NCI-H460 (cell line): ENCODE measurements around the gene MTA3. TPM values are rescaled to one million over a fixed set of nuclear protein-coding genes. Genes with fewer than 3 reads are reported as not detected.
A peak's percentile ranks its signal among the peaks of the same experiment; 100 is the strongest.

ENCODE experiments used
- DNase-seq: peaks from one replicate; pipeline ENCODE4 v3.0.0-alpha.2; 2016; ENCODE audit warnings: low read depth; ENCODE audit errors: extremely low read depth
- total RNA-seq: library from RNA; depleted of rRNA; stranded (reverse); fragments of >200 nt; shearing (Covaris generic); gene quantifications from 2 replicates; pipeline ENCODE4 v1.2.3, GENCODE V29; 2014

MTA3 gene
- total RNA-seq, 1 experiment from 2014 or later: 28.5 TPM

DNA sequence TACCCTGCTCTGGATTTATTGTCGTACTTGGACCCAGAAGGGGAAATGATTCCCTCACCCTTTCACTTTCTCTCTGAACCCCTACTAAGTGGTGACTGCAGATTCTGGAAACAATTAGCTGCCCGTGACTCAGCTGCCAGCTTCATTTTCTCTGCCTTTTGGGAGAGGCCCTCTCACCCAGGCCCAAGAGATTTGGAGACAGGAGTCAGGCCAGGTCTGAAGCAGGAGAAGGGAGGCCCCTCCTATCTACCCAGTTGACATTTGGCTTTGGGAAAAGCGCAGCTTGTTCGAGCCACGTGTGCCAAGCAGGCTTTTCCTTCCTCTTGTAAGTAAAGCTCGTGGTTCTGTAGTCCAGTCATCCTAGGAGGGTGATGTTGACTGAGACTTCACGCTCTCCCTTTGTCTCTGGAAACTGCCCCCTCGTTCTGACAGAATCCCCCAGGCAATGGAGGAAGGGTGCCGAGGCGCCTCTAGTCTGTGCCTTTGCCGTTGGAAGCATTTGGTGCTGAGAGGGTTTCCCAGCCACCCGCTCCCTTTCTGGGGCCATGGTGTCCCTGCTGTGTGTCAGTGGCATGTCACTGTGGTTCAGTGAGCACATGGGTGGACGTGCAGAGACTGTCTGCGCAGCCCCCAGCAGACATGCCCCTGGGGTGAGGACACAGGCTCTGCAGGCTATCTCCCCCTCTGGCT is 186.9 kb downstream of the MTA3 start:
- no peak for DNase-seq

DNA sequence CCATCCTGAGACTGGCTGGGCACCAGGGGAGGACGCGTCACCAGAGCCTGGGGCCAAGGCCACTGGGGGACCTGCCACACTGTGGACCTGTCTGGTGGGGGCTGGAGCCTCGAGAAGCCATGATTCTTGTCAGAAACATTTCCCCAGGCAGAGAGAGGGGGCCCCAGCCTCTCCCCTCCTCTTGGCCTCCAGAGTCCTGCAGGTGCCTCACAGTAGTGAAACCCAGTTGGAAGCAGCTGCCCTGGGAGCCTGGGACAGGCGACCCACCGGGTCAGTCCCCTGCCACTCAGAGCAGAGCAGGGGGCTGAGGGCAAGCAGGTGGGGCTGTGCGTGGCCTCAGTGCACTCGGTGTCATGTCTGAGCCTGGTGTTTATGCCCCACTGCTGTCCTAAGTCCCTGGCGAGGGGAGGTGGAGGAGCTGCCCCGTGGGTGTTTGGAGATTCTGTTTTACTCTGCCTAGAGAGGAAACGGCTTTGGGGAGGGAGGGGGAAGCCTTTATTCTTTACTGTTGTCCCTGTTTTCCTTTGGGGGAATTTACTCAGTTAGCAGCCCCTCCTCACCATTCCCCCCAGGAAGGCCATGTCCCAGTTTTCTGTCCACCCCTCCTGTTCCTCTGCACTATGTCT is 187.8 kb downstream of the MTA3 start:
- no peak for DNase-seq

DNA sequence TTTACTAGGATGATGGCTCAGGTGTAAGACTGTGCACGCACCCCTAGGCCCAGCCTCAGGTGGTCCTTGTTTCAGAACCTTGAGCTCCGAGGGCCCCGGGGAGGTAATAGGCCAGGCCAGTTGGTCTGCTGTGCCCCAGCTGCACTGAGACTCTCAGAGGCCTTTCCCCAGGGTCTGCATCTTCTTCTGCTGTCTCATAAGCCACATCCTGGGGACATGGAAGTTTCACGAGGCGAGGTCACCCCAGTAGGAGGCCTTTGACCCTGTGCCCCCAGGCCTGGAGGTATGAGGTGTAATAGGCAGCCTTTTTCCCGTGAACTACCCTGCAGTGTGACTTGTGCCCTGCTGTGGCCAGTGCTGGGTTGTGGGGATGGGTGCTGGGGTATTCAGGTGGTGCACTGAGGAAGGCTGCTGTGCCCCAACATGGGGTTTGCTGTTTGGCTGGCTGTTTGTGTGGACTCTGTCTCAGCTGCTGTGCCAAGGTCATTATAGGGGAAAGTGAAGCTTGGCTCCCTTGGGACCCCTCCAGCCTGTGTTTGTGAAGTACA is 188.6 kb downstream of the MTA3 start:
- no peak for DNase-seq

DNA sequence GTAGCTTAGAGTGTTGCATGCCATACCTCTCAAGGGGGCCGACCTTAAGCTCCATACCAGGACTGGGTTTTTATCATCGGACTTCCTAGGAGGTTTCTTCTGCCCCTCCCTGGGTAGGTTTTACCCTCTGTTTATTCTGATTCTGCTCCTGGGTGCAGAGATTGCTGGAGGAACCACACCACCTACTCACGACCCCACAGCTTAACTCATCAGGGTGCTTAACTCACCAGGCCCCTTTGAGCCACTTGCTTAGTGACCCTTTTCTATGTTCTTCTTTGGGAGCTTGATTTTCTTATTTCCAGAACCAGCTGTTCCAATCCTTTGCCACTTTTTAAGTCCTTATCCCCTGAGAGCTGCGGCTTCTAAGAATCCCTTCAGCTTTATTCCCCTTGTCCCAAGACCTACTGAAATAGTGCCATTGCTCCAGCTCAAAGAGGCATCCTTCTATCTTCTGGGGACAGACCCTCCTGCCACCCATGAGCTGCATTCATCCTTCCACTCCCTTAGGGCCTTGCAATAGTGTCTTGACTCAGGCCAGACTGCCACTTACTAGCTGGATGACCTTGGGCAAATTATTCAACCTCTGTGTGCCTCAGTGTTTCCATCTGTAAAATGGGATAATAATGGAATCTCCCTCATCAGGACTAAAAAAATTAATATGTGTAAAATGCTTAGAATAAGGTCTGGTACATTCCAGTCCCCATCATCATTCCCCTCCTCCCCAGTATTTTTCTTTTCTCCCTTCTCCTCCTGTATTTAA is 189.7 kb downstream of the MTA3 start:
- no peak for DNase-seq

DNA sequence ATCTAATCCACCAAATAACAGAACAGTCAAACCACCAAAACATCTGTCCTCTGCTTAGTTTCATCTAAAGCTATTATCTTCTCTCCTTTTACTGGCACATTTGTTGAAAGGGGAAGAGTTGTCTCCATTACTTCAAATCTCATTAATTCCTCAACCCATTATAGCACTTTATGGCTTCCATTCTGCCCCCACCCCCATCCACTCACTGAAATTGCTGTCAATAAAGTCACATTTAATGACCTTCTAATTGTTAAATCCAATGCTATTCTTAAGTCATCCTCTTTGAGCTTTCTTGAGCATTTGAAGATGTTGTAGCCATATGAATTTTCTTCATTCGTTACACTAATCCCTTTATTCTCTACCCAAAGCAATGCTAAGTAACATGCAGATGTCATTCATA is 190.3 kb downstream of the MTA3 start:
- DNase-seq: no peak

DNA sequence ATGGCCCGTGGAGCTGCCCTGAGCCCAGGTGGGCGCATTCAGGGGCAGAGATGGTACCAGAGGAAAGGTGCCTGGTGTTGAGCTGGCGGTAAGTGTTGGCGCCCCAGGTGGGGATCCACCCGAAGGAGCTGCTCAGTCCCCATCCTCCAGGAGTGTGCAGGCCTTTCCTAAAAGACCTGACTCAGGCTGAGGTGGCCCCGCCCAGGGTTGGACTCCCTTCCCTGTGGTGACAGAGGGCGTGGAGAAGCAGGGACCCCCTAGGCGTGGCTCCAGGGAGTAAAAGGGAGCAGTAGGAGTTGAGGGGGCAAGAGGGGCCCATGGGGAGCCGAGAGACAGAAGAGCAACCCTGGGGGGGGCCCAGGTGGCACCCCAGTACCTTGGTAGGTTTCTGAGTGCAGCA is 193.1 kb downstream of the MTA3 start:
- no peak for DNase-seq

DNA sequence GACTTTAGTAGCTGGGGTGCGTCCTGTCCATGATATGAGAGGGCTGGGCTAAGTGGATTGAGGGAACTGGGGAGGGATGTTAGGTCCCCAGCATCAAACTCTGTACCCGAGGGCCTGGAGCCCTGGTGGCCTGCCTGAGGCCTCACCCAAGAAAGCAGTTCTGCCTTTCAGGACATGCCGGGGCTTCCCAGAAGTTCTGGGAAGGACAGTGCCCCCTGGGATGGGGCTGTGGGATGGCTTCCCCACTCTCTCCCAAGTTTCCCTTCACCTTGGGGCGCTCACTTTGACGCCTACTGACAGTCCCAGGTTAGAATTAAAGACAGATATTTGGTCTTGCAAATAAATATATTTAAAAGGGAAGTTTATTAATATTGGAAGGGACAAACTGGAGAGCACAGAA is 193.7 kb downstream of the MTA3 start:
- no peak for DNase-seq

DNA sequence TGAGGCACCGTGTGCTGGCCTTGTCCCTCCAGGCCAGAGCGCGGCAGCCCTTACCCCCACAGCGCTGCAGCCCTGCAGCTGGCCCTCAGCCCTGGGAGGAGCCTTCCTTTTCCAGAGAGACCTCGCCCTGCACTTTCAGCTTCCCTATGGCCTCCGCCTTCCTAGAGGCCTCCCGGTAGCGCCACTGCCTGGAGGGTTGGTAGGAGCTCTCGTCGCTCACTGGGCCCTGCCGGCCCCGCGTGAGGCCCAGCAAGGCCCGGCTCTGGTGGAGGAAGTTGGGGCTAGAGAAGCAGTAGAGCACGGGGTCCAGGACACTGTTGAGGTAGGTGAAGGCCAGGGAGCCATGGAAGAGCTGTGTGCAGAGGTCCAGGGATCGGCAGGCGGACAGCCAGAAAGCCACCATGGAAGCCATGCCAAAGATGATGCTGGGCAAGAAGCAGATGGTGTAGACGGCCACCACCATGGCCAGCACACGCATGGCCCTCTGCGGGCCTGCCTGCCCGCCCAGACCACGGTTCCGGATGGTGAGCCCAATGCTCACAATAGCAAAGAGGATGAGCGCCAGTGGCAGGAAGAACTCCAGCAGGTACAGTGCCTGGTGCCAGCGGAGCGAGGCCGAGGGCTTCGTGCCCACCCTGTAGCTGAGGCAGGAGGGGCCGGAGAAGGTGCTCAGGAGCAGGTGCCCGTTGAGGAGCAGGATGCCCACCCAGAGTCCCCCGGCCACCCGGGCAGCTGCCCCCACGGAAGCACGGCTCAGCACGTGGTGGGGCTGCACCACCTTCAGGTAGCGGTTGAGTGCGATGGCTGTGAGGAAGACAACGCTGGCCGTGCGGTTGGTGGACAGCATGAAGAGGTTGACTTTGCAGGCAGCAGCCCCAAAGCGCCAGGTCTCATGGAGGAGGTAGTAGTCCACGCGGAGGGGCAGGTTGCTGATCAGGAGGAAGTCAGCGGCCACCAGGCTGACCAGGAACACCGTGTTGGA is 194.7 kb downstream of the MTA3 start:
- no peak for DNase-seq

DNA sequence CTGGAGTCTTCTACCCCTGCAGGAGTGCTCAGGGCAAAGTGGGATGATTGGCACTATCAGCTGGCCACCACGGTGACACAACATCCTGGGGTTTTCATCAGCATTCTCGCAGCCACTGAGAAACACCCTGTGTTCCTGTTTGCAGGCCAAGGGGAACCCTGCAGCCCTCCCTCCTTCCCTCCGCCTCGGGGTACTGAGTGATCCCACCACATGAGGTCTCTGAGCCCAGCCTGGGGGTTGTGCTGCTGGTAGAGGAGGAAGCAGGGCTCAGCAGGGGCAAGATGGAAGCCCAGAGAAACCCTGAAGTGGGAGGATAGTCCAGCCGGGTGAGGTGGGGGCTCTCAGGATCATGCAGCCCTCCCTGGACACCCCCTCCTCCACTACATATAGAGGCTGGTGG is 195.7 kb downstream of the MTA3 start, which contains the start of gene OXER1:
OXER1 (minus strand) TSS at position 40 of the 400 bp plus-strand sequence. CDS start 73 bp downstream, outside the sequence.
- no peak for DNase-seq

DNA sequence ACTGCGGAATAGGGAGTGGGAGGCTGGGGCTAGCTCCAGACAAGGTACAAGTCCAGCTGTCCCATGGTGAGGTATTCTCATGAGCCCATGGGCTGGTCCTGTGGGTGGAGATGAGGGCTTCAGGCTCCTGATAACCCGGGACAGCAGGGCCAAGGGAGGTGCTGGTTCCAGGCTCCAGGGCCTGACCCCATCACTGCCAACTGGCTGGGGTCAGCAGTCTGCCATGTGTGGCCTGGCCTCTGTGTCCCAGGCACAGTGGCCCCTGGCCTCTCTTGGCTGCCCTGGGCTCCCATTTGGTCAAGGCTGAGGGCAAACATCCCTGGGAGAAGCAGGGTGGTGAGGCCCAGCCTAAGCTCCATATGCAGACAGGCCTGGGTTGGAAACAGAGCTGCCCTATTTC is 196.5 kb downstream of the MTA3 start:
- no peak for DNase-seq

DNA sequence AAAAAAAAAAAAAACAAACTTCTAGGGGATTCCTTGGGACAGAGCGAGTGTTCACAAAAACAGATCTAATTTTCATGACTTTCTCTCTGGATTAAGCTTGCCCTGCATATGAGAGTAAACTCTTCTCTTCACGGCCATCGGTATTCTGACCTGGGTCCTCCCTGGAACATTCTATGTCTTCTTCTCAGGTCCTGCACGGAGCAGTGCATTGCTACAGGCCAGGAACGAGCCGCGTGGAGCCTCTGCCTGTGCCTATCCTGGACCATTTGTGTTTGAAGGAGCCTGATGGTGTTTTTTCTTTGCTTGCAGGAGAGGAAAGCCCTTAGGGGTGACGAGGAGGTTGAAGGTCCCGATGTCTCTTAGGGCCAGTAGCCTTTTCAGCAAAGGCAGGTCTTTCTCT is 197.3 kb downstream of the MTA3 start:
- no peak for DNase-seq

DNA sequence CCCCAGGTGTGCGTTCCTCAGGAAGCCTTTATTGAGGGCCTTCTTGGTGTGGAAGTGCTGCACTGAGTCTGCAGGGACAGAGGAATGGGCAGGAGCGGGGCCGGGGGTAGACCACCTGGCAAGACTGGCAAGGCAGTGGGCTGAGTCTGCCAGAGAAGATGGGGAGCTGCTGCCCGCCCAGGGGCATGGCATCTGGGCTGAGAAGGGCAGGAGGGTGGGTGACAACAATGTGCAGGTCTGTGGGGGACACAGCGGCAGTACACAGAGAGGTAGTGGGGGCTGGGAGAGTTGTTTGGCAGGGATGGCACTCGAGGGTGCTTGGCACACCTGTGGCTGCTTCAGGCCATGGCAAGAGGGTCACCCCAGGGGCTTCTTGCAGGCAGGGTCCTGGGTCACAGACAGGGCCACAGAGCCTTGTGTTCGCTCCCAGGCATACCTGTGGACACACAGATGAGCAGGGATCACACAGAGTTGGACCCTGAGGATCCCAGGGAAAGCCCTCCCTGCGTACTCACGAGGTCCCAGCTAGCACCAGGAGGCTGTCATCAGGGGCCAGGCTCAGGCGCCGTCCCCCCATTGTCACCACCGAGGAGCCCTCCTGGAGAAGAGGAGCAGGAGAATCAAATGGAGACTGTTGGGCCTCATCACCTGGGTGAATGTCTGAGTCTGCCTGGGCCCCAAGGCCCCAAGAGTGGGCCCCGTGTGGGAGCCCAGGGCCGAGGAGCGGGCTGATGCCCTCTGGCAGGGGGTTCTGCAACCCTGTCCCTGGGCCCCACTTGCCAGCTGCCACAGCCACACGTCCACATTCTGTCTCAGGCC is 198.9 kb downstream of the MTA3 start:
- no peak for DNase-seq

DNA sequence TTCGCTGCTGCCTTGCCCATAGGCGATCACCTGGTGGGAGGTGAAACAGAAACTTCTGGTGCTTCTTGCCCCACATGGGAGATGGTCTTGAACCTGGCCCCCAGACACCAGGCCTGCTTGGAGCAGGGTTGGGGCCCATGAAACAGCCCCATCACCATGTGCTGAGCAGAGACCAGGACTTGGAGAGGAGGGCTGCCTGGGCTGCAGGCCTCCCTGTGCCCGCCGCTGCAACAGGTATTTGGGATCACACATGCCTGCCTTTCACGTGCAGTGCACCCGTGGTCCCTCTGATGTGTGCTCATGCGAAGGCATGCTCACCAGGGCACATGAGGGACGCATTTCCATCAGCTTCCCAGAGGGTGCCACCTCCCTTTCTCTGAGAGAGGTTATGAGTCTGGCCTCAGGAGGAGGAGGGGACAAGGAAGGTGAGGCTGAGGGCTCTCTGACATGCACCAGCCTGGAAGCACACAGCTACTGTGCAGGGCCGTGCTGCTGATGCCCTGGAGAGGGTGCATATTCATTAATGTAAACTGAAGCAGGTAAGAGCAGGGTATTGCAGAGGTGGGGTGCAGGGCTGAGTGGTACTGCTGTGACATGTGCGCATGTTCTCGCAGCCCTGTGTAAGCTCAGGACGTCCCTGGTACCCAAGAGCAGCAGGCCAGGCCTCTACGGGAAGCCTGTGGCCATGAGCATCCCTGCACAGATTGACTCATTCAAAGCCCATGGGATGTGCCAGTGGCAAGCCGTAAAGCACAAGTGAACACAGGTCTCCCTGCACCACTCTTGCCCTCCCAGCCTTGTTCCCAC is 199.7 kb downstream of the MTA3 start:
- no peak for DNase-seq

DNA sequence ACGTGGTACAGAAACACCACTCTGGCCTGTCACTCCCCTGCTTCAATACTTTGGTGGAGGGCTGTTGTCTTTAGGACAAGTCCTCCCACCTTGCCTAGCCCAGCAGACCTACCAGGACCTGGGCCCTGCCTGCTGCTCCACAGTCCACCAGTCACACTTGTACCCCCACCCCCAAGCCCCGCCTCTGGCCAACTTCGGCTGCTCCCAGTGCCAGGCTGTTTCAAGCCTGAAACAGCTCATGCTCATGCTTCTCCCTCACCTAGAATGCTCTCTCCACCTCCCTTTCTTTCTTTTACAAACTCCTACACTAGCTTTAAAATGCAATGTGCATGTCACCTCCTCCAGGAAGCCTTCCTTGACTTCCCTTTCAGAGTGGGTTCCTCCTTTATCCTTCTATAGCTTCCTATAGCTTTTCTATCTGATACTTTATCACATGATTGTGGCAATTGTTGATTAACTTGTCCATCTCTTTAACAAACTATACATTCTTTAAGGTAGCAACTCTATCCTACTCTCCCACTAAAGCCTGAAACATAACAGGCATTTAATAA is 200.3 kb downstream of the MTA3 start:
- no peak for DNase-seq

DNA sequence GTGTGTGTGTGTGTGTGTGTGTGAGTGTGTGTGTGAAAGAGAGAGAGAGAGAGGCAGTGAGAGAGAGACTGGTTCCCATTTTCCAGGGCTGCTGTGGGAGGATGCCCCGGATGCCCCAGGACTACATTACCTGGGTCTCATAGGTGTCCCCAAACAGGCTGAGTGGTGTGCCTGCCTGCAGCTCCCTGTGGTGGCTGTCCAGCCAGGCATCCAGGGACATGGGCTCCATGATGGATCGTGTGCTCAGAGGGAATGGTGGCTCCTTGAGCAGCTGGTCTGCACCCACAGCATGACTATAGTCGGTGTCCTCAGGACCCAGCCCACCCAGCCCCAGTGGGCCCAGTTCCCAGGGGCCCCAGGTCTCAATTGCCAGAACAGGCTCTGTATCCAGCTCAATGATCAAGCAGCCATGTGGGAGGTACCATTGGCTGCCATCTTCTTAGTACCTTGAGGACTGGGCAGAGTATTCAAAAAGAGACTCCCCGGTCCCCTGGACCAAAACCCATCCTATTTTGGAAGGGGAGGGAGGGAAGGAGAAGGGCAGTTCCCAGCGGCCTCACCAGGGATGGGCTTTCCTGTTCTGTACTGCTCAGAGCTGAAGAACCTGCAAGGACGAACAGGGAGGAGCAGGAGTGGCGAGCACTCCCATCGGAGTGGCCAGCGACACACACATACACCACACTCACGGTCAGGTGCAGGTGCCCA is 201.3 kb downstream of the MTA3 start:
- DNase-seq: no peak

DNA sequence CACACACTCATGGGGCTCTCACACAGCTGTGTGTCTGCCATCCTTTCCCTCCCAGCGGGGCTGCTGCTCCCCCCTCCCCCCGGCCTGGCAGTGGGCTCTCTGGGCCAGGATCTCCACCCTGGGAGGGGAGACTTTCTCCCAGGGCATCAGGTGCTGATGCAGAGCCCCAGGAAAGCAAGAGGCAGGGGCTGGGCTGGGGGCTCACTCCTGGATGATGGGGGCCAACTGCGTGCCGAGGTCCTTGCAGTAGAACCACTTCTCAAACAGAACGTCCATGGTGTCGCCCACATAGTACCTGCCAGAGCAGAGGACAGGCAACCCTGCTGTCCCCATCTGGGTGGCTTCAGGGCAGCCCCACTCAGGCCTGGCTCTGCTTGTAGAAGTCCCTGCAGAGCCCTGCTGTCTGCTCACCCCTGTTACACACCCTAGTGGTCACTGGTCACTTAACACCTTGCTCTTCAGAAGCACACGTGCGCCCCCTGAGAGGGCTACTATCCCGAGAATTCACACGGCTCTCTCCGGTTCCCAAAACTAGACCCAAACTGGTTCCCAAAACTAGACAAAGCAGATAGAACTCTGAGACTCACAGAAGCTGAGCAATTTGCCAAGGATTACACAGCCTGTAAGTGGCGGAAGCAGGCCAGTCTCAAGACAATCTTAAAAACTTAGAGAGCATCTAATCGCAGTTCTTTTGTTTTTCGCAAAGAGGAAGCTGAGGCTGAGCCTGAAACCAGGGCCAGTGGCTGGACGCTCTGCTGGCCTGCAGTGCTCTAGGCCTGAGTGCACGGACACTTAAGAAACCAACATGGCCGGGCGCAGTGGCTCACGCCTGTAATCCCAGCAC is 202.1 kb downstream of the MTA3 start:
- DNase-seq: peak; percentile 34
